WTC11 (cell line): Measurements from ENCODE around the gene FGFRL1. TPM values are rescaled to one million over a fixed set of nuclear protein-coding genes. Genes with fewer than 3 reads are reported as not detected.
"Not testable (repeated sequence)": the region's sequence is repeated elsewhere in the genome, so short reads cannot be mapped to it uniquely, and the experiment has no call there.

Experiments used
- ATAC-seq: fragments of 200-7000 bp; cut with Tn5 transposase; 2 replicates; pipeline ENCODE4 v1.10.0; 2021; ENCODE audit warnings: mild to moderate bottlenecking, moderate library complexity
- CTCF ChIA-PET: fragments of 300-600 bp; sonication (Branson Sonifier 250); formaldehyde crosslinking; loops from one replicate; lab custom pipeline; 2021; ENCODE audit warnings: antibody characterized with exemption; lab: Charles Lee
- POLR2A ChIA-PET: fragments of 350-600 bp; sonication (Branson Sonifier 250); formaldehyde crosslinking; loops from one replicate; lab custom pipeline; 2021; ENCODE audit warnings: antibody characterized with exemption; lab: Charles Lee
- DNase-seq: peaks from one replicate; pipeline ENCODE4 v3.0.0; 2021; ENCODE audit warnings: low spot score
- H3K27ac Mint-ChIP-seq: 2 replicates; pipeline ENCODE4 v1.8.0; 2021; ENCODE audit warnings: mixed read lengths
- H3K27me3 Mint-ChIP-seq: 2 replicates; pipeline ENCODE4 v1.8.0; 2021; ENCODE audit warnings: low read depth, mild to moderate bottlenecking, moderate library complexity, mixed read lengths
- H3K36me3 Mint-ChIP-seq: 2 replicates; pipeline ENCODE4 v1.8.0; 2021; ENCODE audit warnings: mixed read lengths
- H3K4me1 Mint-ChIP-seq: 2 replicates; pipeline ENCODE4 v1.8.0; 2022; ENCODE audit warnings: mixed read lengths
- H3K4me3 Mint-ChIP-seq: 2 replicates; pipeline ENCODE4 v1.8.0; 2021; ENCODE audit warnings: mild to moderate bottlenecking, moderate library complexity, mixed read lengths
- H3K9me3 Mint-ChIP-seq: 2 replicates; pipeline ENCODE4 v1.8.0; 2021; ENCODE audit warnings: mixed read lengths
- CBFB ChIP-seq: sonication (generic); formaldehyde crosslinking; IDR thresholded peaks from 2 replicates; pipeline ENCODE4 v1.8.1; 2022; ENCODE audit warnings: mild to moderate bottlenecking, low read depth, missing genetic modification reagents
- CREM ChIP-seq: sonication (generic); formaldehyde crosslinking; IDR thresholded peaks from 2 replicates; pipeline ENCODE4 v1.8.1; 2022; ENCODE audit warnings: mild to moderate bottlenecking, missing genetic modification reagents, moderate library complexity
- NR3C1 ChIP-seq: sonication (generic); formaldehyde crosslinking; conservative IDR thresholded peaks from 2 replicates; pipeline ENCODE4 v1.8.1; 2023; ENCODE audit warnings: low read depth, mild to moderate bottlenecking, missing genetic modification reagents
- SOX15 ChIP-seq: fragments of 250-450 bp; sonication (Bioruptor Pico); IDR thresholded peaks from 2 replicates; pipeline ENCODE4 v1.9.0; 2021; ENCODE audit warnings: mild to moderate bottlenecking
- SP1 ChIP-seq: sonication (generic); formaldehyde crosslinking; conservative IDR thresholded peaks from 2 replicates; pipeline ENCODE4 v1.8.1; 2022; ENCODE audit warnings: missing genetic modification reagents
- TP53 ChIP-seq: sonication (generic); formaldehyde crosslinking; IDR thresholded peaks from 2 replicates; pipeline ENCODE4 v1.8.1; 2023; ENCODE audit warnings: mild to moderate bottlenecking, missing genetic modification reagents
- ZBTB21 ChIP-seq: sonication (generic); formaldehyde crosslinking; IDR thresholded peaks from 2 replicates; pipeline ENCODE4 v1.8.1; 2023; ENCODE audit warnings: mild to moderate bottlenecking, missing genetic modification reagents, borderline replicate concordance
- ZNF263 ChIP-seq: sonication (generic); formaldehyde crosslinking; IDR thresholded peaks from 2 replicates; pipeline ENCODE4 v1.8.1; 2022; ENCODE audit warnings: low read depth, mild to moderate bottlenecking, moderate library complexity, missing genetic modification reagents
- ZNF416 ChIP-seq: fragments of 250-450 bp; sonication (Bioruptor Pico); IDR thresholded peaks from 2 replicates; pipeline ENCODE4 v1.9.0; 2021; ENCODE audit warnings: mild to moderate bottlenecking, inconsistent platforms
- ZNF423 ChIP-seq: fragments of 250-450 bp; sonication (Bioruptor Pico); IDR thresholded peaks from 2 replicates; pipeline ENCODE4 v2.1.2; 2022; ENCODE audit warnings: mild to moderate bottlenecking, moderate library complexity
- total RNA-seq: library from RNA; stranded (reverse); gene quantifications from 3 replicates; pipeline ENCODE4 v1.2.3, GENCODE V29; 2021
- TF ChIP-seq, protein P1 (sequence below): sonication (generic); formaldehyde crosslinking; IDR thresholded peaks from 2 replicates; pipeline ENCODE4 v1.8.1; 2023; ENCODE audit warnings: mild to moderate bottlenecking, moderate library complexity, missing genetic modification reagents
- TF ChIP-seq, protein P2 (sequence below): fragments of 250-450 bp; sonication (Bioruptor Pico); conservative IDR thresholded peaks from 2 replicates; pipeline ENCODE4 v1.9.0; 2021; ENCODE audit warnings: mild to moderate bottlenecking
- TF ChIP-seq, protein P3 (sequence below): sonication (generic); formaldehyde crosslinking; IDR thresholded peaks from 2 replicates; pipeline ENCODE4 v1.8.1; 2022; ENCODE audit warnings: low read depth, mild to moderate bottlenecking, moderate library complexity, missing genetic modification reagents, borderline replicate concordance
- TF ChIP-seq, protein P4 (sequence below): sonication (generic); formaldehyde crosslinking; IDR thresholded peaks from 2 replicates; pipeline ENCODE4 v1.8.0; 2022; ENCODE audit warnings: mild to moderate bottlenecking, missing genetic modification reagents
- TF ChIP-seq, protein P5 (sequence below): sonication (generic); formaldehyde crosslinking; IDR thresholded peaks from 2 replicates; pipeline ENCODE4 v1.8.0; 2023; ENCODE audit warnings: mild to moderate bottlenecking, missing genetic modification reagents
- TF ChIP-seq, protein P6 (sequence below): sonication (generic); formaldehyde crosslinking; conservative IDR thresholded peaks from 2 replicates; pipeline ENCODE4 v1.8.1; 2022; ENCODE audit warnings: mild to moderate bottlenecking, missing genetic modification reagents
- TF ChIP-seq, protein P7 (sequence below): sonication (generic); formaldehyde crosslinking; IDR thresholded peaks from 2 replicates; pipeline ENCODE4 v1.8.0; 2022; ENCODE audit warnings: mild to moderate bottlenecking, missing genetic modification reagents
- TF ChIP-seq, protein P8 (sequence below): sonication (generic); formaldehyde crosslinking; IDR thresholded peaks from 2 replicates; pipeline ENCODE4 v1.8.1; 2023; ENCODE audit warnings: mild to moderate bottlenecking, missing genetic modification reagents, moderate library complexity
- TF ChIP-seq, protein P9 (sequence below): sonication (generic); formaldehyde crosslinking; IDR thresholded peaks from 2 replicates; pipeline ENCODE4 v1.8.0; 2023; ENCODE audit warnings: missing genetic modification reagents, mild to moderate bottlenecking, borderline replicate concordance

Gene FGFRL1
- total RNA-seq, 1 experiment from 2014 or later, result 25.9 TPM

DNA sequence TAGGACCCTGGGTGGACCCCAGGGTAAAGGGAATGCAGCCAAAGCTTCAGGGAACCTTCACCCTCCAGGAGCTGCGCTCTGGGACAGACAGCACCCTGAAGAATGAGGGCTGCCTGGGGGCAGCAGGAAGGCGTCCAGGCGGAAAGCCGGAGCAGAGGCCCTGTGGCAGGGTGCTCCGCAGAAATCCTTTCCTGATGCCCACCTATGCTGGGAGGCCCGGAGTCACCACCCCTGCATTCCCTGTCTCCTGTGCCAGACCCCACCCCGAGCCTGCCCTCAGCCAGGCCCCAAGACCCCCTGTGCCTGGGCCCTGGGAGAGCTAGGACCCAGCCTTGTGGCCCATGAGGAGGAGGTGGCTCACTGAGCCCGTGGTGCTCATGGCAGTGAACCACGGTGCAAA lies 36.8 kb upstream of the FGFRL1 start:
- Mint-ChIP-seq H3K27me3 (peaks cover 21% of the 10 kb centered on the region), H3K27ac (no peak overlapping the region), H3K36me3 (0 out of 2 replicates have a peak, but pooled peaks cover 2% of the 10 kb centered on the region), H3K4me3 (no peak overlapping the region), H3K9me3 (peaks cover 3% of the 10 kb centered on the region; the same call in 1 of the 2 replicates), H3K4me1 (peaks cover 4% of the 10 kb centered on the region; the same call in 1 of the 2 replicates)
- ATAC-seq (no peak), DNase-seq (no peak)
- TF ChIP-seq SP1 (no peak), CBFB (no peak), ZNF263 (no peak), NR3C1 (no peak), ZNF416 (CRISPR knock-in tag) (no peak), ZNF423 (CRISPR knock-in tag) (no peak), ZBTB21 (CRISPR knock-in tag) (no peak), SOX15 (CRISPR knock-in tag) (no peak), CREM (no peak), TP53 (CRISPR knock-in tag) (no peak)
- TF ChIP-seq, protein P1, sequence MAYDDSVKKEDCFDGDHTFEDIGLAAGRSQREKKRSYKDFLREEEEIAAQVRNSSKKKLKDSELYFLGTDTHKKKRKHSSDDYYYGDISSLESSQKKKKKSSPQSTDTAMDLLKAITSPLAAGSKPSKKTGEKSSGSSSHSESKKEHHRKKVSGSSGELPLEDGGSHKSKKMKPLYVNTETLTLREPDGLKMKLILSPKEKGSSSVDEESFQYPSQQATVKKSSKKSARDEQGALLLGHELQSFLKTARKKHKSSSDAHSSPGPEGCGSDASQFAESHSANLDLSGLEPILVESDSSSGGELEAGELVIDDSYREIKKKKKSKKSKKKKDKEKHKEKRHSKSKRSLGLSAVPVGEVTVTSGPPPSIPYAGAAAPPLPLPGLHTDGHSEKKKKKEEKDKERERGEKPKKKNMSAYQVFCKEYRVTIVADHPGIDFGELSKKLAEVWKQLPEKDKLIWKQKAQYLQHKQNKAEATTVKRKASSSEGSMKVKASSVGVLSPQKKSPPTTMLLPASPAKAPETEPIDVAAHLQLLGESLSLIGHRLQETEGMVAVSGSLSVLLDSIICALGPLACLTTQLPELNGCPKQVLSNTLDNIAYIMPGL (CRISPR knock-in tag), result no peak
- TF ChIP-seq, protein P2, sequence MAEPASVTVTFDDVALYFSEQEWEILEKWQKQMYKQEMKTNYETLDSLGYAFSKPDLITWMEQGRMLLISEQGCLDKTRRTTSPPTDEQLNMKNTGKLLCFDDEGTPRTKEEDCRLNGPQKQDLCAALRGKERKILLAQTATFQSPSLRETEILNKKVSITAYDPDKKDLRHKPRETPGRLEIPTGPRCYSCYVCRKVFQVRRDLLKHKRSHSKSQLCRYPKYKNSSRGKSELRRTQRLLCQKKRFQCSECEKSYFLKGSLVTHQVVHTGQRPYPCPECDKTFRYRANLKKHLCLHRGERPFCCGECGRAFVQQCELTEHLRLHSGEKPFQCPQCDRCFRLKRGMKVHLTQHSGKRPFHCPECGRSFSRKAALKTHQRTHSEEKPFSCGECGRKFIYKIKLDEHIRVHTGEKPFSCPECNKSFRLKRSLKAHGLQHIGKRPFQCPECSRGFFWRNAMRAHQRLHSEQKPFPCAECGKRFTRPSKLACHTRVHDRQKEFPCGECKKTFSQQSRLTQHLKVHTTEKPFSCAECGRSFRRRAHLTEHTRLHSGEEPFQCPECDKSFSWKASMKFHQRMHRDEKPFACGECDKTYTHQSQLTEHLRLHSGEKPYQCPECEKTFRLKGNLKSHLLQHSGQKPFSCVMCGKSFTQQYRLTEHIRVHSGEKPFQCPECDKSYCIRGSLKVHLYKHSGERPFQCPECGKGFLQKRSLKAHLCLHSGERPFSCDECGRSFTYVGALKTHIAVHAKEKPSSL (CRISPR knock-in tag), result no peak
- TF ChIP-seq, protein P3, sequence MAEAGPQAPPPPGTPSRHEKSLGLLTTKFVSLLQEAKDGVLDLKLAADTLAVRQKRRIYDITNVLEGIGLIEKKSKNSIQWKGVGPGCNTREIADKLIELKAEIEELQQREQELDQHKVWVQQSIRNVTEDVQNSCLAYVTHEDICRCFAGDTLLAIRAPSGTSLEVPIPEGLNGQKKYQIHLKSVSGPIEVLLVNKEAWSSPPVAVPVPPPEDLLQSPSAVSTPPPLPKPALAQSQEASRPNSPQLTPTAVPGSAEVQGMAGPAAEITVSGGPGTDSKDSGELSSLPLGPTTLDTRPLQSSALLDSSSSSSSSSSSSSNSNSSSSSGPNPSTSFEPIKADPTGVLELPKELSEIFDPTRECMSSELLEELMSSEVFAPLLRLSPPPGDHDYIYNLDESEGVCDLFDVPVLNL, result no peak
- TF ChIP-seq, protein P4, sequence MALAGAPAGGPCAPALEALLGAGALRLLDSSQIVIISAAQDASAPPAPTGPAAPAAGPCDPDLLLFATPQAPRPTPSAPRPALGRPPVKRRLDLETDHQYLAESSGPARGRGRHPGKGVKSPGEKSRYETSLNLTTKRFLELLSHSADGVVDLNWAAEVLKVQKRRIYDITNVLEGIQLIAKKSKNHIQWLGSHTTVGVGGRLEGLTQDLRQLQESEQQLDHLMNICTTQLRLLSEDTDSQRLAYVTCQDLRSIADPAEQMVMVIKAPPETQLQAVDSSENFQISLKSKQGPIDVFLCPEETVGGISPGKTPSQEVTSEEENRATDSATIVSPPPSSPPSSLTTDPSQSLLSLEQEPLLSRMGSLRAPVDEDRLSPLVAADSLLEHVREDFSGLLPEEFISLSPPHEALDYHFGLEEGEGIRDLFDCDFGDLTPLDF (CRISPR knock-in tag), result no peak
- TF ChIP-seq, protein P5, sequence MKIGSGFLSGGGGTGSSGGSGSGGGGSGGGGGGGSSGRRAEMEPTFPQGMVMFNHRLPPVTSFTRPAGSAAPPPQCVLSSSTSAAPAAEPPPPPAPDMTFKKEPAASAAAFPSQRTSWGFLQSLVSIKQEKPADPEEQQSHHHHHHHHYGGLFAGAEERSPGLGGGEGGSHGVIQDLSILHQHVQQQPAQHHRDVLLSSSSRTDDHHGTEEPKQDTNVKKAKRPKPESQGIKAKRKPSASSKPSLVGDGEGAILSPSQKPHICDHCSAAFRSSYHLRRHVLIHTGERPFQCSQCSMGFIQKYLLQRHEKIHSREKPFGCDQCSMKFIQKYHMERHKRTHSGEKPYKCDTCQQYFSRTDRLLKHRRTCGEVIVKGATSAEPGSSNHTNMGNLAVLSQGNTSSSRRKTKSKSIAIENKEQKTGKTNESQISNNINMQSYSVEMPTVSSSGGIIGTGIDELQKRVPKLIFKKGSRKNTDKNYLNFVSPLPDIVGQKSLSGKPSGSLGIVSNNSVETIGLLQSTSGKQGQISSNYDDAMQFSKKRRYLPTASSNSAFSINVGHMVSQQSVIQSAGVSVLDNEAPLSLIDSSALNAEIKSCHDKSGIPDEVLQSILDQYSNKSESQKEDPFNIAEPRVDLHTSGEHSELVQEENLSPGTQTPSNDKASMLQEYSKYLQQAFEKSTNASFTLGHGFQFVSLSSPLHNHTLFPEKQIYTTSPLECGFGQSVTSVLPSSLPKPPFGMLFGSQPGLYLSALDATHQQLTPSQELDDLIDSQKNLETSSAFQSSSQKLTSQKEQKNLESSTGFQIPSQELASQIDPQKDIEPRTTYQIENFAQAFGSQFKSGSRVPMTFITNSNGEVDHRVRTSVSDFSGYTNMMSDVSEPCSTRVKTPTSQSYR, result no peak
- TF ChIP-seq, protein P6, sequence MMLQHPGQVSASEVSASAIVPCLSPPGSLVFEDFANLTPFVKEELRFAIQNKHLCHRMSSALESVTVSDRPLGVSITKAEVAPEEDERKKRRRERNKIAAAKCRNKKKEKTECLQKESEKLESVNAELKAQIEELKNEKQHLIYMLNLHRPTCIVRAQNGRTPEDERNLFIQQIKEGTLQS (CRISPR knock-in tag), result no peak
- TF ChIP-seq, protein P7, sequence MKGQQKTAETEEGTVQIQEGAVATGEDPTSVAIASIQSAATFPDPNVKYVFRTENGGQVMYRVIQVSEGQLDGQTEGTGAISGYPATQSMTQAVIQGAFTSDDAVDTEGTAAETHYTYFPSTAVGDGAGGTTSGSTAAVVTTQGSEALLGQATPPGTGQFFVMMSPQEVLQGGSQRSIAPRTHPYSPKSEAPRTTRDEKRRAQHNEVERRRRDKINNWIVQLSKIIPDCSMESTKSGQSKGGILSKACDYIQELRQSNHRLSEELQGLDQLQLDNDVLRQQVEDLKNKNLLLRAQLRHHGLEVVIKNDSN (CRISPR knock-in tag), result no peak
- TF ChIP-seq, protein P8, sequence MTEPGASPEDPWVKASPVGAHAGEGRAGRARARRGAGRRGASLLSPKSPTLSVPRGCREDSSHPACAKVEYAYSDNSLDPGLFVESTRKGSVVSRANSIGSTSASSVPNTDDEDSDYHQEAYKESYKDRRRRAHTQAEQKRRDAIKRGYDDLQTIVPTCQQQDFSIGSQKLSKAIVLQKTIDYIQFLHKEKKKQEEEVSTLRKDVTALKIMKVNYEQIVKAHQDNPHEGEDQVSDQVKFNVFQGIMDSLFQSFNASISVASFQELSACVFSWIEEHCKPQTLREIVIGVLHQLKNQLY, result no peak
- TF ChIP-seq, protein P9, sequence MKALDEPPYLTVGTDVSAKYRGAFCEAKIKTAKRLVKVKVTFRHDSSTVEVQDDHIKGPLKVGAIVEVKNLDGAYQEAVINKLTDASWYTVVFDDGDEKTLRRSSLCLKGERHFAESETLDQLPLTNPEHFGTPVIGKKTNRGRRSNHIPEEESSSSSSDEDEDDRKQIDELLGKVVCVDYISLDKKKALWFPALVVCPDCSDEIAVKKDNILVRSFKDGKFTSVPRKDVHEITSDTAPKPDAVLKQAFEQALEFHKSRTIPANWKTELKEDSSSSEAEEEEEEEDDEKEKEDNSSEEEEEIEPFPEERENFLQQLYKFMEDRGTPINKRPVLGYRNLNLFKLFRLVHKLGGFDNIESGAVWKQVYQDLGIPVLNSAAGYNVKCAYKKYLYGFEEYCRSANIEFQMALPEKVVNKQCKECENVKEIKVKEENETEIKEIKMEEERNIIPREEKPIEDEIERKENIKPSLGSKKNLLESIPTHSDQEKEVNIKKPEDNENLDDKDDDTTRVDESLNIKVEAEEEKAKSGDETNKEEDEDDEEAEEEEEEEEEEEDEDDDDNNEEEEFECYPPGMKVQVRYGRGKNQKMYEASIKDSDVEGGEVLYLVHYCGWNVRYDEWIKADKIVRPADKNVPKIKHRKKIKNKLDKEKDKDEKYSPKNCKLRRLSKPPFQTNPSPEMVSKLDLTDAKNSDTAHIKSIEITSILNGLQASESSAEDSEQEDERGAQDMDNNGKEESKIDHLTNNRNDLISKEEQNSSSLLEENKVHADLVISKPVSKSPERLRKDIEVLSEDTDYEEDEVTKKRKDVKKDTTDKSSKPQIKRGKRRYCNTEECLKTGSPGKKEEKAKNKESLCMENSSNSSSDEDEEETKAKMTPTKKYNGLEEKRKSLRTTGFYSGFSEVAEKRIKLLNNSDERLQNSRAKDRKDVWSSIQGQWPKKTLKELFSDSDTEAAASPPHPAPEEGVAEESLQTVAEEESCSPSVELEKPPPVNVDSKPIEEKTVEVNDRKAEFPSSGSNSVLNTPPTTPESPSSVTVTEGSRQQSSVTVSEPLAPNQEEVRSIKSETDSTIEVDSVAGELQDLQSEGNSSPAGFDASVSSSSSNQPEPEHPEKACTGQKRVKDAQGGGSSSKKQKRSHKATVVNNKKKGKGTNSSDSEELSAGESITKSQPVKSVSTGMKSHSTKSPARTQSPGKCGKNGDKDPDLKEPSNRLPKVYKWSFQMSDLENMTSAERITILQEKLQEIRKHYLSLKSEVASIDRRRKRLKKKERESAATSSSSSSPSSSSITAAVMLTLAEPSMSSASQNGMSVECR (CRISPR knock-in tag), result no peak
- ChIA-PET CTCF (interaction anchor here (1.6 kb wide), 1 partner anchor 13 kb away, joined by 4 read pairs; no protein-coding TSS in a partner anchor), POLR2A (no interaction called here)

DNA sequence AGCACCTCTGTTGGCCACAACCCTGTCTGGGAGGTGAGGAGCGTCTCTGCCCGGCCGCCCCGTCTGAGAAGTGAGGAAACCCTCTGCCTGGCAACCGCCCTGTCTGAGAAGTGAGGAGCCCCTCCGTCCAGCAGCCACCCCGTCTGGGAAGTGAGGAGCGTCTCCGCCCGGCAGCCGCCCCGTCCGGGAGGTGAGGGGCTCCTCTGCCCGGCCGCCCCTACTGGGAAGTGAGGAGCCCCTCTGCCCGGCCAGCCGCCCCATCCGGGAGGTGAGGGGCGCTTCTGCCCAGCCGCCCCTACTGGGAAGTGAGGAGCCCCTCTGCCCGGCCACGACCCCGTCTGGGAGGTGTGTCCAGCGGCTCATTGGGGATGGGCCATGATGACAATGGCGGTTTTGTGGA lies 35.4 kb upstream of the FGFRL1 start:
- CTCF ChIA-PET, ATAC-seq, H3K9me3 Mint-ChIP-seq, POLR2A ChIA-PET, DNase-seq, H3K36me3 Mint-ChIP-seq, H3K4me1 Mint-ChIP-seq, H3K4me3 Mint-ChIP-seq, H3K27ac Mint-ChIP-seq: not testable (repeated sequence)
- peaks cover 21% of the 10 kb centered on the region for H3K27me3 Mint-ChIP-seq
